Measurements from ENCODE around the gene FANCC.

Gene FANCC

DNA sequence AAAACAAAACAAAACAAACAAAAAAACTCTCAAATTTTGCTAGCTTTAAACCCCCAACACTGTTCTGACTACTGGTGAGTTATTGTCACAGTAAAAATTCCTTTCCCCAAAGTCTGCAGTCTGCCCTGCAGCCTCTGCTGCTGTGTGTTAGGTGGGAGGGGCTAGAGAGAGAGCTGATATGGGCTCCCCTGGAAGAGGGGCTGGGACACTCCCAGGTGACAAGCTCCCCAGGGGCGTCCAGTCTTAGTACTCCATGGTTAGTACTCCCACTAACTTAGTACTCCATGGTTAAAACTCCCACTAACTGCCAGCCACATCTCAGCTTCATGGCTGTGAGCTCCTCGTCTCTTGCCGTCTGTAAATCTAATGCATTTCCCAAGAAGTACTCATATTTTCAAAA is 191.9 kb downstream of the FANCC start:
- TF ChIP-seq, protein P1, sequence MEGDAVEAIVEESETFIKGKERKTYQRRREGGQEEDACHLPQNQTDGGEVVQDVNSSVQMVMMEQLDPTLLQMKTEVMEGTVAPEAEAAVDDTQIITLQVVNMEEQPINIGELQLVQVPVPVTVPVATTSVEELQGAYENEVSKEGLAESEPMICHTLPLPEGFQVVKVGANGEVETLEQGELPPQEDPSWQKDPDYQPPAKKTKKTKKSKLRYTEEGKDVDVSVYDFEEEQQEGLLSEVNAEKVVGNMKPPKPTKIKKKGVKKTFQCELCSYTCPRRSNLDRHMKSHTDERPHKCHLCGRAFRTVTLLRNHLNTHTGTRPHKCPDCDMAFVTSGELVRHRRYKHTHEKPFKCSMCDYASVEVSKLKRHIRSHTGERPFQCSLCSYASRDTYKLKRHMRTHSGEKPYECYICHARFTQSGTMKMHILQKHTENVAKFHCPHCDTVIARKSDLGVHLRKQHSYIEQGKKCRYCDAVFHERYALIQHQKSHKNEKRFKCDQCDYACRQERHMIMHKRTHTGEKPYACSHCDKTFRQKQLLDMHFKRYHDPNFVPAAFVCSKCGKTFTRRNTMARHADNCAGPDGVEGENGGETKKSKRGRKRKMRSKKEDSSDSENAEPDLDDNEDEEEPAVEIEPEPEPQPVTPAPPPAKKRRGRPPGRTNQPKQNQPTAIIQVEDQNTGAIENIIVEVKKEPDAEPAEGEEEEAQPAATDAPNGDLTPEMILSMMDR (IDR thresholded peaks at IDR 0.05; ENCODE audit: control insufficient read depth, extremely low read depth, insufficient read depth): no peak
- no peak for DNase-seq (ENCODE audit: low read depth)
- H3K4me3 ChIP-seq (ENCODE audit: low read depth, low read length): no peak overlapping the region

DNA sequence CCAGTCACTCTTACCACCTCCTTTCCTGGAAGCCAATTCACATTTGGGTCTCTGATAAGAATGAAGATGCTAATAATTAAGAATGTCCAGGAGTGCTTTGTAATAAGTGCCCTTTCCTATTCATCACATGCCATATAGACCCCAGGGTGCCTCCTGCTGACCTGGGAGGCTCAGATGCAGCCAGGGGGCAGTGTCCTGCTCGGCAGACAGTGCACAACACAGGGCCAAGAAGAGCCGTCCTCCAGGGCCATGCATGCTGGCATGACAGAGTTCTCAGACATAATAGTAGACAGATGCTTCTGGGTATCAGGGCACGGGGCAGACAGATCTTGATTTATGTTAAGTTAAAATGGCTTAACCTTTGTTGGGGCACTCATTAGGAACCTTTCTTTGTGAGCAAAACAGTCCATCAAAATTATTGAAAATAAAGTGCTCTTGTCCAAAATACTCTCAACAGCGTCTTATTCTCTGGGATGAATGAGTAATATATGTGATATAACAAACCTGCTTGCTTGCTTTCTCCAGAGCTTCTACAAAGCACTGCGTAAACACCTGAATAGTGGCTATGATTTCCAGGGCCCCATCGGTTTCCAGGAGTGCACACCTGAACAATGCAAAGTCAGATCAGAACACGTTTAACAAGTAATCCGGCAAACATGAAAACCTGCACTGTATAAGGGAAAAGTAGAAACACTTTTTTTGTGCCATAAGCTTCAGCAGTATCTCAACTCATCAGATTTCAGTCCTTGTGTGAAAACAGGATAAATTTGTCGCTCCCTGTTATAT is 192.7 kb downstream of the FANCC start:
- no peak for DNase-seq (ENCODE audit: low read depth)
- TF ChIP-seq, protein P1 (IDR thresholded peaks at IDR 0.05; ENCODE audit: control insufficient read depth, extremely low read depth, insufficient read depth): peak; percentile 51

DNA sequence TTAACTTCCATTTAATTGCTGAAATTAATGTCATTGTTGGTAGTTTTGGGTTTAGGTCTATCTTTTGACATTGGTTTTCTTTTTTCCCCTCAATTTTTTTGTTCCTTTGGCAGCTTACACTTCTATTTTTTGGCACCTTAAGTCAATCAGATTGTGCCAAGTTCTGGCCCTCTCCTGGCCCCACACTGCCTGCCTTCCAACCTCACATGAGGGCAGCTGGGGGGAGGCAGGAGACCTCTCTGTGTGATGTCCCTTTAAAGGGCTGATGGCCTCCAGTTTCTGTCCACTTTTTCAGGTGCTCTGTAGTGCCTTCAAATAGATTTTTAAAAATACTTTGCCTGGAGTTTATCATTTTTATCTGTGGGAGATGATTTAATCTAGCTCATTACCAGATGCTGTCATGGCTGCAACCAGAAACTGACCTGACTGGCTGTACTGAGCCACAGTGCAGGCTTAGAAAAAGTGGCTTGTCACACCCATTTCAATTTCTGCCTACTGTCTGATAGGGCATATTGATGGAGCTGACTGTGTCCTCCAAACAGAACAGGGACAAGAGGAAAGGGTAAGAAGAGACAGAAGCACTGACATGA is 196.6 kb downstream of the FANCC start:
- TF ChIP-seq, protein P1 (IDR thresholded peaks at IDR 0.05; ENCODE audit: control insufficient read depth, extremely low read depth, insufficient read depth): no peak
- H3K4me3 ChIP-seq (ENCODE audit: low read depth, low read length): no peak overlapping the region
- DNase-seq (ENCODE audit: low read depth): no peak

More for the DNA sequence above, 192.7 kb downstream of the FANCC start:
- no peak overlapping the region for H3K4me3 ChIP-seq (ENCODE audit: low read depth, low read length)

DNA sequence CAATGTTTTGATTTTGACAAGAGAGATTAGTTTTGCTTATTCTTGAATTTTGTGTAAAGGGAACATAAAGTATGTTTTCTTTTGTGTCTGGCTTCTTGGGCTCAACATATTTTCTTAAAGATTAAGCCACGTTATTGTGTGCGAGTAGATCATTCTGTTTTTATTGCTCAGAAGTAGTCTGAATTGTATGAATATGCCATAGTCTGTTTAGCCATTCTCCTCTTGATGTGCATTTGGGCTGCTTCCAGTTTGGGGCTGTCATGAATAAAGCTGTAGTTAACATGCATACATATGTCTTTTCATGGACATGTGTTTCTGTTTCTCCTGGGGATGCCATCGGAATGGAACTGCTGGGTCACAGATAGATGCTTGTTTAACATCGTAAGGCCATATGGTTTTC is 198.9 kb downstream of the FANCC start:
- no peak overlapping the region for H3K4me3 ChIP-seq (ENCODE audit: low read depth, low read length)
- TF ChIP-seq, protein P1 (IDR thresholded peaks at IDR 0.05; ENCODE audit: control insufficient read depth, extremely low read depth, insufficient read depth): no peak
- no peak for DNase-seq (ENCODE audit: low read depth)

DNA sequence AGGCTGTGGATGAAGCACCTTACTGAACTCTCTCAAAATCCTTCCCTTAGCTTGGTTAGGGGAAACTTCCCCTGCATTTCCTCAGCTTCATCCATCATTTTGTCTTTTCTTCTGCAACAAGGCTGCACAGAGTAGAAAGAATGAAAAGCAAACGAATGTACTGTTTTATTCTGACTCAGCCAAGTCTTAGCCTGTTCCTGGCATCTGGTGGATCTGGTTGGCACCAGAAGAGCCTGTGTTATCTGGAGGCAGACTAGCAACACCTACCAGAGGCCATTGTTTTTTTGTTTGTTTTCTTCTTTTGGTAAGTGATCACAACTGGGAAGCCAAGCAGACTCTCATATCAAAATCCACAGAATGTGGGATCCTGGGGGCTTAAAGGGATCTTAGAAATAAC is 200.7 kb downstream of the FANCC start:
- TF ChIP-seq, protein P1 (IDR thresholded peaks at IDR 0.05; ENCODE audit: control insufficient read depth, extremely low read depth, insufficient read depth): no peak
- no peak overlapping the region for H3K4me3 ChIP-seq (ENCODE audit: low read depth, low read length)
- no peak for DNase-seq (ENCODE audit: low read depth)

DNA sequence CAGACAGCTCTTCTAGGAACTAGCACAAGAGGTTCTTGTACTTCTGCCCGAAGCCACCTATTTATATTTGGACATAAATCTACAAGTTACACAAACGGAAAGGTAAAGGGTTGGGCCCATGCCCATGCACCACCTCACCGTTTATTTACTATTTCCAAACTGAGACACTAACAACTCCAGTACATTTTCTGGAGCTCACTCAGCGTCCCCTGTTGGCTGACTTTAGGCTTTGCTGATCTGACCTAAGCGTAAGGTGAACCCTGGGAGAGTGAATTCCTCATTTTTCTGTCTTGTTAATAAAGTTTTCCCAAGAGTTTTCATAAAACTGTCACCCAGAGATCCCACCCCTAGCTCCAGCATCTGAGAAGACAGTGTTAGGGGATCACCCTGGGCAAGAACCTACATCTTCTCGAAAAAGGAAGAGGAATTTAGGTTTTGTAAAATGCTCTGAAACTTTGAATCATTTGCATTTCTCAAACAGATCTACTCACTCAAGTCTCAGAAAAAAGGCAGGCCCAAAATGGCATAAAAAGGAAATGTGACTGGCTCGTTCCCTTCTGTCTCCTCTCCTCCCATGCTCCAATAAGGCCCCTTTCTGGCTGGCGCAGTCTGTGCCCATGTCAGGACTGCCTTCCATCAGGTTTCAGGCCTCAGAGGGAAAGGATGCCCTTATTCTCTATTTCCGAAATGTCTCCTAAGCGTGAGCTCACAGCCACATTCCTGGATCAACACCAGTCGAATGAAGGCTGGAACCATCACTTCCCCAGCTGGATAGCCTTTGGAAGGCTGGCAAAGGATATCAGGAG is 201.3 kb downstream of the FANCC start:
- DNase-seq (ENCODE audit: low read depth): peak; percentile 95
- H3K4me3 ChIP-seq (ENCODE audit: low read depth, low read length): no peak overlapping the region
- TF ChIP-seq, protein P1 (IDR thresholded peaks at IDR 0.05; ENCODE audit: control insufficient read depth, extremely low read depth, insufficient read depth): peak; percentile 88
